Measurements from ENCODE around the gene FBXW5. TPM values are rescaled to one million over a fixed set of nuclear protein-coding genes. Genes with fewer than 3 reads are reported as not detected.
A peak's percentile ranks its signal among the peaks of the same experiment; 100 is the strongest.

FBXW5 gene
- total RNA-seq, 2 donors from 2014 or later, result 102 to 155 TPM

DNA sequence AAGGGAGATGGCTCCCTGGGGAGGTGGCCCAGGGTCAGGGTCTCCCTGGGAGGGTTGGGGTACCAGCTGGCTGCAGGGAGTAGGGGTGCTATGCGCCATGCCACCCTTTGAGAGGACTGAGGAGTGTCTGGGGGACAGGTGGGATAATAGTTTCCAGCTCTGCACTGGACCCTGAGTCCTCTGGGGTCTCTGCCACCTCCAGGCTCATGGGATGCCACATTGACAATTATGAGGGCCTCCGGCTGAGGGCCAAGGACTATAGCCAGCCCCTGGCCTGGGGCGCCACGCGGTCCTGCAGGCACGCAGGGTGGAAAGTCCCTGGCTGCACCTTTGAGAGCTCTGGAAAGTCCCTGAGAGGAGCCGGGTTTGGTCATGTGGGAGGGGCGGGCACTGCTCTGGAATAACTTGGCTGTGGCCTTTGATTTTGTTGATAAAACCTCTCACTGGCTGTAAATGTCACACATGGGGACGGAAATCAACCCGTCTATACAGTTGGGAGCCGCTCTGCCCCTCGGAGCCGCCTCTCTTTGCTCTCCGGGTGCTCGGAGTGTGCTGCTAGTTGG is 42.2 kb downstream of the FBXW5 start:
- Mint-ChIP-seq H3K9me3 (no peaks in the 10 kb centered on the region), H3K4me1 (ENCODE audit: low read depth in 2 of 2) (peaks cover 29 to 40% of the 10 kb centered on the region in 2 donors), H3K36me3 (no peaks in the 10 kb centered on the region)

DNA sequence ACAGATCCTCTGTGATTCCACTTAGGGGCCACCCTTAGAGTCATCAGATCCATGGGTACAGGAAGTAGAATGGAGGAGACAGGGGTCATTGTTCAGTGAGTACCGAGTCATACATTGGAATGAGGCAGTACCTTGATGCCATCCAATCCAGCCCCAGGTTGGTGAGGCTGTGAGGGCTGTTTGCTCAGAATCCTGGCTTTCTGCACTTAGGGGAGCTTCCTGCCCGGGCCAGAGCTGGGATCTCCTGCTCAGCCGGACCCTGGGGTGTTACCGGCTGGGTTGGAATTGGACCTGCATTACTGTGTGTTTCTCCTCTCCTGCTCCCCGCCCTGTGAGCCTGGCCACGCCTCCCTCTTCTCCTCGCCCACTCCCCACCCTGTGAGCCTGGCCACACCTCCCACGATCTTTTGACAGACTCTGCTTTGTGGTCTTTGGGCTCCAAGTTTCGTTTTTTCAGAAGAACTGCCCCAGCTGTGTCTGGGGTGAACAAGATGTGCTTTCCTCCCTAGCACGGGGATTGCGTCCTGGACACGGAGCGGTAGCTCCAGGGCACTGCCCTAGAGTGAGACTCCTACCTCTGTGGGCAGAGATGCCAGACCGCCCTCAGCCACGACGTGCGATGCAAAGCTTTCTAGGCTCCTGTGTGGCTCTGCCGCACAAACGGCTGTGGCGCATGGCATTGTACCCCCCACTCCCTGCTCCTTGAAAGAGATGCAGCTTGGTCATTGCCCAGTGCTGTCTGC is 42.9 kb downstream of the FBXW5 start:
- peaks cover 29 to 38% of the 10 kb centered on the region in 2 donors for H3K4me1 Mint-ChIP-seq (ENCODE audit: low read depth in 2 of 2)
- ATAC-seq, result peak; percentile 77 to 81
- peak; percentile 80 for DNase-seq (ENCODE audit: low spot score)
- H3K9me3 Mint-ChIP-seq, result no peaks in the 10 kb centered on the region
- H3K27me3 Mint-ChIP-seq, result no peaks in the 10 kb centered on the region
- peak overlapping the region; percentile 86 to 92 for H3K27ac Mint-ChIP-seq
- no peaks in the 10 kb centered on the region for H3K36me3 Mint-ChIP-seq
- peak overlapping the region; percentile 77 for H3K4me3 Mint-ChIP-seq

More for the DNA sequence above, 42.2 kb downstream of the FBXW5 start:
- ATAC-seq (peak; percentile 92 to 95), DNase-seq (ENCODE audit: low spot score) (peak; percentile 89)
- peak overlapping the region; percentile 58 for H3K4me3 Mint-ChIP-seq
- H3K27me3 Mint-ChIP-seq, result no peaks in the 10 kb centered on the region
- H3K27ac Mint-ChIP-seq, result peak overlapping the region; percentile 86 to 92

DNA sequence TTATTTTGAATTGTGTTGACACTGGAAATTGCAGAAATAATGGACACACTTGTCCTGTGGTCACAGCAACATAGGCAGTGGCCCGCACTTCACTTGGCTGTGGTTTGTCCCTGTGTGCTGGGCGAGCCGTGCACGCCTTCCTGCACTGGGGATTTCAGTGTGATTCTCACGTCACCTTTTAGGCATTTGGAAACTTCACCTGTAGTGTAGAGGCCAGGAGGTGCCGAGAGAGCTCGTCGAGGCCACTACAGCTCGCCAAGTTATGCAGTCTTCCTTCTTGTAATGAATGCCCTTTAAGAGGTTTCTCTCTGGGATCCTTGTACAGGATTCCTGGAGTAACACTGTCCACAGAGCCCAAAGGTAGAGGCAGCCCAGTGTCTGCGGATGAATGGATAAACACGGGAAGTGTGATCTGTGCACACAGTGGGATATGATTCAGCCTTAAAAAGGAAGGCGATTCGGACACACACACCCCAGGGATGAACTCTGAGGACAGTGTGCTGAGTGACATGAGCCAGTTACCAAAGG is 43.5 kb downstream of the FBXW5 start:
- no peak for DNase-seq (ENCODE audit: low spot score)
- H3K27me3 Mint-ChIP-seq, result no peaks in the 10 kb centered on the region
- no peak for ATAC-seq
- peak overlapping the region; percentile 86 to 92 for H3K27ac Mint-ChIP-seq
- no peaks in the 10 kb centered on the region for H3K36me3 Mint-ChIP-seq
- H3K4me3 Mint-ChIP-seq, result peak overlapping the region; percentile 77
- H3K9me3 Mint-ChIP-seq, result no peaks in the 10 kb centered on the region
- peaks cover 29 to 34% of the 10 kb centered on the region in 2 donors for H3K4me1 Mint-ChIP-seq (ENCODE audit: low read depth in 2 of 2)

DNA sequence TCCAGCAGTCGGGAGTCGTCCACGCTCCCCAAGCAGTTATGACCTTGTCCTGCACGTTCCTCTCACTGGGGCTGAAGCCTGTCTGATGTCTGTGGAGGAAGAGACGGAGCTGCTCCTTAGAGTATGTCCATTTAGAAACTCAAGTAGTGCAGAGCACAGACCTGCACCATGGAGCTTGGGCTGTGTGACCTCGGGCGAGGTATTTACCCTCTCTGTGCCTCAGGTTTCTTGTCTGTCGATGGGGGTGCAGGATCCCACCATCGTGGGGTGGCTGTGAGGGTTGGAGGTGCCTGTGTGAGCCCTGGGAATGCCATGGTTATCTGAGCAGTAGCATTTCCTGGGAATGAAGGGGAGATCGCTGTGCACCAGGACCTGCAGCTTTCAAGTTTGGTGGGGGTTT is 44.0 kb downstream of the FBXW5 start:
- Mint-ChIP-seq H3K4me3 (no peak overlapping the region), H3K36me3 (no peaks in the 10 kb centered on the region), H3K27me3 (no peaks in the 10 kb centered on the region), H3K27ac (peak overlapping the region; percentile 86 to 92), H3K9me3 (no peaks in the 10 kb centered on the region), H3K4me1 (ENCODE audit: low read depth in 2 of 2) (peaks cover 29 to 33% of the 10 kb centered on the region in 2 donors)
- no peak for ATAC-seq
- no peak for DNase-seq (ENCODE audit: low spot score)

DNA sequence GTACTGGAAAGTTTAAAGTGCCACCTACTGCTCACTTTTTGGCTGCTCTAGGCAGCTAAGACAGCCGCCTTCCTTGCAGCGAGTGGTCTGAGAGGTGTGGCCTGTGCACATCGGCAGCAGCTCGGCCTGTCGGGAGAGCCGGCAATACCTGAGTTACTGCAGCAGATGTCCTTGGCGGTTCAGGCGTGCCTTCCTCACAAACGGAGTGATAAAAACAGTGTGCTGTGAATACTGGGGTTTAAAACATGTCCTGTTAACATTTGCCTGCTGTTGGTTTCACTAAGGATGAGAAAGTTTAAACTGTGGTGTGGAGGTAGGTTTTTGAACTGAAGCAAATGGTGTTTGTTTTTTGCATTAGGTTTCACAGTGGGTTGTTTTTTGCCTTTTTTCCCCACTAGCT is 45.3 kb downstream of the FBXW5 start:
- Mint-ChIP-seq H3K36me3 (peaks cover 5% of the 10 kb centered on the region), H3K4me3 (no peak overlapping the region), H3K27ac (peak overlapping the region in 1 of 2 donors; percentile 86), H3K4me1 (ENCODE audit: low read depth in 2 of 2) (peaks cover 36 to 39% of the 10 kb centered on the region in 2 donors), H3K27me3 (no peaks in the 10 kb centered on the region), H3K9me3 (no peaks in the 10 kb centered on the region)
- ATAC-seq, result no peak
- DNase-seq (ENCODE audit: low spot score), result no peak

DNA sequence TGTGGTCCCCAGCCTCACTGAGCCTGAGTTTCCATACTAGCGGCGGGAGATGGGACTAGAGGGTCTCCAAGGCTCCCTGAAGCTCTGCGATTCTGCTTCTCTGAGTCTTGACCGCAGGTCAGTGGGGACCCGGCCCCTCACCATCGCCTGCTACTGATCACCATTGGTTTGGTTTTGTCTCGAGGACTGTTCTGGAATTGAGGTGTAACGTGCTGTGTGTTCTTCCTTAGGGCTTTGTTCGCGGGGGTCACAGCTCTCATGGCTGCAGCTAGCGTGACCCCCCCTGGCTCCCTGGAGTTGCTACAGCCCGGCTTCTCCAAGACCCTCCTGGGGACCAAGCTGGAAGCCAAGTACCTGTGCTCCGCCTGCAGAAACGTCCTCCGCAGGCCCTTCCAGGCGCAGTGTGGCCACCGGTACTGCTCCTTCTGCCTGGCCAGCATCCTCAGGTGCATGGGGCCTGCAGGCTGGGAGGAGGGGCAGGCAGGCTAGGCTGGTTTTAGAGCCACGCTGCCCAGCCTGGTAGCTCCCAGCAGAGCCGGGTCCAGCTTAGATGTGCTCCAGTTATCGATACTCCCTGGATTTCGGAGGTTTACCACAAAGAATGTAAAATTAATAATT is 45.9 kb downstream of the FBXW5 start:
- Mint-ChIP-seq H3K27ac (no peak overlapping the region), H3K4me3 (no peak overlapping the region), H3K4me1 (ENCODE audit: low read depth in 2 of 2) (peaks cover 38 to 41% of the 10 kb centered on the region in 2 donors), H3K9me3 (no peaks in the 10 kb centered on the region), H3K27me3 (no peaks in the 10 kb centered on the region), H3K36me3 (peaks cover 5% of the 10 kb centered on the region)
- ATAC-seq (no peak), DNase-seq (ENCODE audit: low spot score) (no peak)

DNA sequence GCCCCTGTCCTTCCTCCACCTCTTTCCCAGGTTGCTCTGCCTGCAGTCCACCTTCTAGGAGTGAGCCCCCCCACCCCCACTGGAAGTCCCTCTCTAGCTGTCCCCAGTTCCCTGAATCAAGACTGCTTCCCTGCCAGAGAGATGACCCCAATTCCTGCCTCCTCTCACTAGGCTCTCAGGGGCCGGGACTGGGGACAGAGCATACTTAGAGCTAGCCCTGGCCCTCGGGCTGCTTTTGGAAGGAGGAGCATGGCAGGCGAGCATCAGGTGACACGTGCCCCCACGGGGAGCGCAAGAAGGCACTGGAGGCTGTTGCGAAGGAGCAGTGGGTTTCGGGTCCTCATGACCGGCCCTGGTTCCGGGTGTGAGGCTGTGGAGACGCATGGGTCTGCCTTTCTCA is 48.5 kb downstream of the FBXW5 start:
- Mint-ChIP-seq H3K27ac (peak overlapping the region in 1 of 2 donors; percentile 17), H3K9me3 (no peaks in the 10 kb centered on the region), H3K4me3 (no peak overlapping the region)

DNA sequence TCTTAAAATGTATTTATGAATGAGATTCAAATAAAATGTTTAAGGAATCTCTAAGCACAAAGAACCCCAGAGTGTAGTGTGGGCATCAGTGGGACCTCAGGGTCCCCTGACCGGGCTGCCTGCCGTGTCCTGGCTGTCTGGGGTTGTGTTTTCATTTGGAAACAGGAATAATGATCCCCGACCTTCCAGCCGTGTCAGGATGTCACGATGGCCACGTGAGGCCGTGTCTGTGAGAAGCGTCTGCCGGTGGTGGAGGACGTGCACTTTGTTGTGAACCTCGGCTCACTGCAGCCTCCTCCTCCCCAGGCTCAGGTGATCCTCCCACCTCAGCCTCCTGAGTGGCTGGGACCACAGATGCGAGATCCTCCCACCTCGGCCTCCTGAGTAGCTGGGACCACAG is 53.9 kb downstream of the FBXW5 start:
- H3K9me3 Mint-ChIP-seq, result no peaks in the 10 kb centered on the region
- peaks cover 5% of the 10 kb centered on the region for H3K36me3 Mint-ChIP-seq
- DNase-seq (ENCODE audit: low spot score), result no peak
- H3K27me3 Mint-ChIP-seq, result no peaks in the 10 kb centered on the region
- H3K4me3 Mint-ChIP-seq, result no peak overlapping the region
- no peak for ATAC-seq
- H3K4me1 Mint-ChIP-seq (ENCODE audit: low read depth in 2 of 2), result peaks cover 15 to 22% of the 10 kb centered on the region in 2 donors
- H3K27ac Mint-ChIP-seq, result no peak overlapping the region

More for the DNA sequence above, 48.5 kb downstream of the FBXW5 start:
- Mint-ChIP-seq H3K27me3 (no peaks in the 10 kb centered on the region), H3K4me1 (ENCODE audit: low read depth in 2 of 2) (peaks cover 16 to 25% of the 10 kb centered on the region in 2 donors), H3K36me3 (peaks cover 5% of the 10 kb centered on the region)
- no peak for DNase-seq (ENCODE audit: low spot score)
- no peak for ATAC-seq

Other genes starting within 250 kb of the FBXW5 start
- gene DIPK1B, start 232.2 kb downstream of the FBXW5 start, total RNA-seq, result not detected
- gene LCN10, start 201.8 kb downstream of the FBXW5 start, total RNA-seq, result under 1 TPM; 0.21 to 0.45 TPM
- gene LCN6, start 196.2 kb downstream of the FBXW5 start, total RNA-seq, result not detected
- not detected for gene LCN8, start 186.5 kb downstream of the FBXW5 start, total RNA-seq
- not detected for gene LCN15, start 180.2 kb downstream of the FBXW5 start, total RNA-seq
- 10 to 100 TPM; 31.9 to 50.5 TPM for gene TMEM141, start 153.4 kb downstream of the FBXW5 start, total RNA-seq
- under 1 TPM; 0.38 to 0.45 TPM for gene CCDC183, start 148.4 kb downstream of the FBXW5 start, total RNA-seq
- 100 to 1,000 TPM in 1 of 2 donors, 10 to 100 TPM in 1; 74.1 to 151 TPM for gene RABL6, start 136.8 kb downstream of the FBXW5 start, total RNA-seq
- 10 to 100 TPM in 1 of 2 donors, 1 to 10 TPM in 1; 7.8 to 11.2 TPM for gene AJM1, start 102.3 kb downstream of the FBXW5 start, total RNA-seq
- 100 to 1,000 TPM in 1 of 2 donors, 10 to 100 TPM in 1; 71.5 to 108 TPM for gene PHPT1, start 95.3 kb downstream of the FBXW5 start, total RNA-seq
- gene MAMDC4, start 92.4 kb downstream of the FBXW5 start, total RNA-seq, result 10 to 100 TPM; 16.0 to 17.2 TPM
- 100 to 1,000 TPM; 299 to 453 TPM for gene EDF1, start 78.4 kb downstream of the FBXW5 start, total RNA-seq
- gene TRAF2, start 58.2 kb downstream of the FBXW5 start, total RNA-seq, result 100 to 1,000 TPM in 1 of 2 donors, 10 to 100 TPM in 1; 55.7 to 107 TPM
- 1 to 10 TPM; 2.4 to 2.5 TPM for gene C8G, start 505 bp upstream of the FBXW5 start, total RNA-seq
- gene LCN12, start 7.5 kb upstream of the FBXW5 start, total RNA-seq, result 1 to 10 TPM; 2.0 to 2.2 TPM
- 1 to 10 TPM; 1.7 to 4.4 TPM for gene PTGDS, start 32.8 kb upstream of the FBXW5 start, total RNA-seq
- gene LCNL1, start 38.3 kb upstream of the FBXW5 start, total RNA-seq, result under 1 TPM in 1 of 2 donors, not detected in 1; 0.21 TPM
- 100 to 1,000 TPM in 1 of 2 donors, 10 to 100 TPM in 1; 64.0 to 118 TPM for gene PAXX, start 47.7 kb upstream of the FBXW5 start, total RNA-seq
- 10 to 100 TPM in 1 of 2 donors, 1 to 10 TPM in 1; 4.3 to 38.2 TPM for gene CLIC3, start 51.8 kb upstream of the FBXW5 start, total RNA-seq
- 100 to 1,000 TPM in 1 of 2 donors, 10 to 100 TPM in 1; 77.6 to 109 TPM for gene ABCA2, start 83.5 kb upstream of the FBXW5 start, total RNA-seq
- gene FUT7, start 87.3 kb upstream of the FBXW5 start, total RNA-seq, result 10 to 100 TPM; 10.0 to 17.8 TPM
- gene NPDC1, start 101.4 kb upstream of the FBXW5 start, total RNA-seq, result 10 to 100 TPM; 11.2 to 41.7 TPM
- gene ENTPD2, start 109.3 kb upstream of the FBXW5 start, total RNA-seq, result not detected
- 10 to 100 TPM in 1 of 2 donors, 1 to 10 TPM in 1; 9.5 to 20.8 TPM for gene SAPCD2, start 125.8 kb upstream of the FBXW5 start, total RNA-seq
- 10 to 100 TPM; 19.9 to 22.0 TPM for gene UAP1L1, start 132.8 kb upstream of the FBXW5 start, total RNA-seq
- 10 to 100 TPM; 34.1 to 55.8 TPM for gene MAN1B1, start 142.2 kb upstream of the FBXW5 start, total RNA-seq
- 100 to 1,000 TPM; 188 to 310 TPM for gene DPP7, start 170.0 kb upstream of the FBXW5 start, total RNA-seq
- under 1 TPM in 1 of 2 donors, not detected in 1; 0.11 TPM for gene GRIN1, start 194.4 kb upstream of the FBXW5 start, total RNA-seq
- gene LRRC26, start 225.3 kb upstream of the FBXW5 start, total RNA-seq, result not detected
- not detected for gene TMEM210, start 227.3 kb upstream of the FBXW5 start, total RNA-seq
- 10 to 100 TPM; 75.5 to 98.1 TPM for gene ANAPC2, start 243.8 kb upstream of the FBXW5 start, total RNA-seq
- 10 to 100 TPM; 78.3 to 91.4 TPM for gene SSNA1, start 243.9 kb upstream of the FBXW5 start, total RNA-seq